B cell (primary cell): Measurements from ENCODE around the gene SPHKAP. TPM values are rescaled to one million over a fixed set of nuclear protein-coding genes. Genes with fewer than 3 reads are reported as not detected.
"Not testable (repeated sequence)": the region's sequence is repeated elsewhere in the genome, so short reads cannot be mapped to it uniquely, and the experiment has no call there.

Experiments
- ATAC-seq: fragments of 200-7000 bp; cut with Tn5 transposase; one replicate; pipeline ENCODE4 v1.10.0; 2021; ENCODE audit warnings: low read depth, mild to moderate bottlenecking, moderate number of reproducible peaks, moderate library complexity
- CTCF ChIA-PET: fragments of 350-600 bp; sonication (Branson Sonifier 250); formaldehyde crosslinking; loops from one replicate; lab custom pipeline; 2021; ENCODE audit warnings: antibody characterized with exemption, inconsistent platforms; lab: Charles Lee
- POLR2A ChIA-PET: fragments of 350-600 bp; sonication (Branson Sonifier 250); formaldehyde crosslinking; loops from one replicate; lab custom pipeline; 2021; ENCODE audit warnings: antibody characterized with exemption; lab: Charles Lee
- DNase-seq: peaks from one replicate; pipeline ENCODE4 v3.0.0; 2013
- H2AFZ ChIP-seq: 2 replicates; pipeline ENCODE4 v1.6.1; 2012; ENCODE audit warnings: mild to moderate bottlenecking, low read depth, low read length; ENCODE audit not compliant: insufficient read depth, poor library complexity, severe bottlenecking
- H3K27ac ChIP-seq, 2 donors: 1 replicate in 1 of 2; 2 replicates in 1 of 2; pipeline ENCODE4 v1.5.1; 2012 to 2013; ENCODE audit warnings: low read length in 2 of 2, mild to moderate bottlenecking in 2 of 2, moderate library complexity in 1 of 2
- H3K27me3 ChIP-seq, 4 experiments: fragments of 200-600 bp in 1 of 4; sonication (generic) in 1 of 4; replicated peaks in 1 of 4; 1 replicate in 2 of 4; 2 replicates in 2 of 4; pipeline versions ENCODE4 v1.6.1 to v1.7.0; 2013 to 2016; ENCODE audit warnings: low read length in 3 of 4, mild to moderate bottlenecking in 2 of 4, mixed read lengths in 1 of 4, moderate library complexity in 1 of 4; ENCODE audit not compliant: insufficient read depth in 4 of 4, control insufficient read depth in 3 of 4; ENCODE audit errors: control extremely low read depth in 1 of 4
- H3K36me3 ChIP-seq, 2 experiments: replicated peaks in 1 of 2; 1 replicate in 1 of 2; 2 replicates in 1 of 2; pipeline versions ENCODE4 v1.6.1 to v1.7.1; 2013; ENCODE audit warnings: low read length in 1 of 2; ENCODE audit not compliant: insufficient read depth in 2 of 2, control insufficient read depth in 1 of 2; ENCODE audit errors: control extremely low read depth in 1 of 2, extremely low read depth in 1 of 2
- H3K4me1 ChIP-seq, 2 donors: fragments of 200-600 bp in 1 of 2; sonication (generic) in 1 of 2; 1 replicate in 1 of 2; 2 replicates in 1 of 2; pipeline versions ENCODE4 v1.5.1 to v1.6.1; 2013 to 2017; ENCODE audit warnings: low read length in 2 of 2; ENCODE audit not compliant: control insufficient read depth in 2 of 2, insufficient read depth in 2 of 2
- H3K4me2 ChIP-seq: replicated peaks from 2 replicates; pipeline ENCODE3; 2012; ENCODE audit warnings: mild to moderate bottlenecking, low read depth, low read length; ENCODE audit not compliant: poor library complexity, severe bottlenecking
- H3K4me3 ChIP-seq, 5 experiments: fragments of 200-600 bp in 1 of 5; sonication (generic) in 1 of 5; 1 replicate in 3 of 5; 2 replicates in 2 of 5; pipeline versions ENCODE4 v1.5.1 to v1.7.0; 2011 to 2016; ENCODE audit warnings: low read length in 4 of 5, mild to moderate bottlenecking in 4 of 5, low read depth in 2 of 5, control low read depth in 1 of 5, moderate library complexity in 1 of 5; ENCODE audit not compliant: insufficient read depth in 1 of 5; ENCODE audit errors: control extremely low read depth in 1 of 5, extremely low read depth in 1 of 5
- H3K79me2 ChIP-seq: fragments of 200-600 bp; sonication (generic); one replicate; pipeline ENCODE4 v1.6.0; 2016; ENCODE audit warnings: low read length; ENCODE audit not compliant: control insufficient read depth, insufficient read depth
- H3K9ac ChIP-seq: fragments of 200-600 bp; sonication (generic); 2 replicates; pipeline ENCODE4 v1.6.1; 2017; ENCODE audit warnings: mild to moderate bottlenecking, low read length, moderate library complexity
- H3K9me3 ChIP-seq, 3 donors: one replicate each; pipeline versions ENCODE4 v1.6.1 to v1.7.1; 2013; ENCODE audit warnings: low read length in 2 of 3; ENCODE audit not compliant: control insufficient read depth in 2 of 3, insufficient read depth in 1 of 3; ENCODE audit errors: control extremely low read depth in 1 of 3
- H4K20me1 ChIP-seq: 2 replicates; pipeline ENCODE4 v1.6.0; 2012; ENCODE audit warnings: mild to moderate bottlenecking, low read length; ENCODE audit not compliant: insufficient read depth, control insufficient read depth, poor library complexity, severe bottlenecking
- H3K27ac Mint-ChIP-seq: one replicate; pipeline ENCODE4 v1.8.0; 2021; ENCODE audit warnings: mixed read lengths
- H3K27me3 Mint-ChIP-seq: one replicate; pipeline ENCODE4 v1.8.0; 2021; ENCODE audit warnings: mixed read lengths
- H3K4me1 Mint-ChIP-seq: one replicate; pipeline ENCODE4 v1.8.0; 2021; ENCODE audit warnings: mixed read lengths
- H3K4me3 Mint-ChIP-seq: one replicate; pipeline ENCODE4 v1.8.0; 2021; ENCODE audit warnings: mixed read lengths
- H3K9me3 Mint-ChIP-seq: one replicate; pipeline ENCODE4 v1.8.0; 2022; ENCODE audit warnings: mixed read lengths; ENCODE audit not compliant: insufficient read depth
- EZH2 ChIP-seq: IDR thresholded peaks from 2 replicates; pipeline ENCODE4 v1.6.1; 2012; ENCODE audit warnings: borderline replicate concordance, low read depth, mild to moderate bottlenecking, moderate library complexity, low read length; ENCODE audit not compliant: insufficient read depth, poor library complexity, severe bottlenecking
- WGBS: methylation state at CpG from one replicate; pipeline ENCODE4 v1.1.5; 2013; ENCODE audit warnings: missing lambda C conversion rate; ENCODE audit not compliant: insufficient coverage; 5-methylcytosine and 5-hydroxymethylcytosine counted together
- intact Hi-C: fragments of 100-400 bp; cut with micrococcal nuclease; formaldehyde crosslinking; loops from one replicate; pipeline ENCODE4 v1.10.0; 2022
- polyA plus RNA-seq: library from polyadenylated mRNA; depleted of rRNA; stranded (reverse); fragments of >200 nt; gene quantifications from 2 replicates; pipeline ENCODE4 v1.2.3, GENCODE V29; 2012
- total RNA-seq, 2 donors: library from RNA; stranded (reverse); fragments of 120-200 nt in 1 of 2; gene quantifications; 1 replicate in 1 of 2; 2 replicates in 1 of 2; pipeline versions ENCODE4 v1.2.3 to v1.2.4, GENCODE V29; 2013 to 2022
- TF ChIP-seq, protein P1 (sequence below): fragments of 200-600 bp; IDR thresholded peaks from one replicate; pipeline ENCODE4 v1.8.0; 2022; ENCODE audit warnings: antibody characterized with exemption, mild to moderate bottlenecking

SPHKAP gene
- total and polyA plus RNA-seq, 2 donors (not counting 1 experiment from before 2014, with no cell fraction given) = not detected

DNA sequence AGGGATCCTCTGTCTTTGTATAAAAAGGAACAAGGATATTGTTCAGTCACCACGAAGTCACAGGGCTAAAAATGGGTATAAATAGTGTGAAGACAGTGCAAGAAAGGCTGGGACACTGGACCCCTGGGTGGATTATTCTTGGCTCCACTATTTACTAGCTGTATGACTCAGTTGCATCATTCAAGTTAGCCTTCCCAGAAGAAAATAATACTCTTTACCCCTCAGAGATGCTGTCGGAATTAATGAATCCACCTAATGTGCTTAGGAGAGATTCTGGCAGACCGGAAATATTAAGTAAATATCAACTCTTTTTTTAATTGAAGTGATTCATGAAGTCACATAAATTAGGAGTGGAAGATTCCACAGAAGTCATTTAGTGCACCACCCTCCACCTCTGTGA is 98.9 kb downstream of the SPHKAP start:
- Histone ChIP-seq H3K27ac (no peak overlapping the region), H3K4me3 (no peak overlapping the region), H4K20me1 (no peaks in the 10 kb centered on the region), H3K79me2 (no peaks in the 10 kb centered on the region), H3K4me1 (no peaks in the 10 kb centered on the region), H3K9ac (no peak overlapping the region), H3K36me3 (no peaks in the 10 kb centered on the region), H3K27me3 (no peaks in the 10 kb centered on the region), H3K4me2 (no peak overlapping the region), H3K9me3 (peaks cover 0 to 8% (median 0%) of the 10 kb centered on the region in 3 donors), H2AFZ (no peak overlapping the region)
- Mint-ChIP-seq H3K27ac (no peak overlapping the region), H3K4me3 (no peak overlapping the region), H3K4me1 (no peaks in the 10 kb centered on the region), H3K9me3 (no peaks in the 10 kb centered on the region), H3K27me3 (no peaks in the 10 kb centered on the region)
- intact Hi-C loops = no loop called here
- POLR2A ChIA-PET = no interaction called here
- CTCF ChIA-PET = no interaction called here
- no CpG with 5 or more reads among the region's 3 CpGs for WGBS
- TF ChIP-seq, protein P1, sequence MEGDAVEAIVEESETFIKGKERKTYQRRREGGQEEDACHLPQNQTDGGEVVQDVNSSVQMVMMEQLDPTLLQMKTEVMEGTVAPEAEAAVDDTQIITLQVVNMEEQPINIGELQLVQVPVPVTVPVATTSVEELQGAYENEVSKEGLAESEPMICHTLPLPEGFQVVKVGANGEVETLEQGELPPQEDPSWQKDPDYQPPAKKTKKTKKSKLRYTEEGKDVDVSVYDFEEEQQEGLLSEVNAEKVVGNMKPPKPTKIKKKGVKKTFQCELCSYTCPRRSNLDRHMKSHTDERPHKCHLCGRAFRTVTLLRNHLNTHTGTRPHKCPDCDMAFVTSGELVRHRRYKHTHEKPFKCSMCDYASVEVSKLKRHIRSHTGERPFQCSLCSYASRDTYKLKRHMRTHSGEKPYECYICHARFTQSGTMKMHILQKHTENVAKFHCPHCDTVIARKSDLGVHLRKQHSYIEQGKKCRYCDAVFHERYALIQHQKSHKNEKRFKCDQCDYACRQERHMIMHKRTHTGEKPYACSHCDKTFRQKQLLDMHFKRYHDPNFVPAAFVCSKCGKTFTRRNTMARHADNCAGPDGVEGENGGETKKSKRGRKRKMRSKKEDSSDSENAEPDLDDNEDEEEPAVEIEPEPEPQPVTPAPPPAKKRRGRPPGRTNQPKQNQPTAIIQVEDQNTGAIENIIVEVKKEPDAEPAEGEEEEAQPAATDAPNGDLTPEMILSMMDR = no peak
- TF ChIP-seq EZH2 = no peak
- no peak for ATAC-seq
- no peak for DNase-seq

DNA sequence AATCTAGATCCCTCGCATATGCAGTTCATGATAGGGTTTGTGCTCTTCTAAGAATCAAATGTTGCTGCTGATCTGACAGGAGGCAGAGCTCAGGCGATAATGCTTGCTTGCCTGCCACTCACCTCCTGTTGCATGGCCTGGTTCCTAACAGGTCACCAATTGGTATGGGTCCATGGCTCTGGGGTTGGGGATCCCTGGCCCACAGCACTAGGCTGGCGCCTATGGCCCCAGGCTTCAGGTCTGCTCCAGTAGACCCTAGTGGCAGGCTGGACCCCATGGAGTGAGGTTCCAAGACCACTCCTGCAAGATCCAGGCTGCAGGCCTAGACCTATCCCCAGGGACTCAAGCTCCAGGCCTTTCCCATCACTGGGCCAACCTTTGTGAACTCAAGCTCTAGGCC is 102.3 kb downstream of the SPHKAP start:
- H3K4me3 Mint-ChIP-seq = no peak overlapping the region
- H3K27me3 ChIP-seq = no peaks in the 10 kb centered on the region
- H3K27ac ChIP-seq = no peak overlapping the region
- peaks cover 0 to 8% (median 0%) of the 10 kb centered on the region in 3 donors for H3K9me3 ChIP-seq
- no peaks in the 10 kb centered on the region for H3K4me1 ChIP-seq
- no peaks in the 10 kb centered on the region for H3K36me3 ChIP-seq
- no peaks in the 10 kb centered on the region for H3K27me3 Mint-ChIP-seq
- no peak overlapping the region for H2AFZ ChIP-seq
- no peaks in the 10 kb centered on the region for H3K9me3 Mint-ChIP-seq
- ChIA-PET POLR2A (no interaction called here), CTCF (no interaction called here)
- H3K27ac Mint-ChIP-seq = no peak overlapping the region
- no peaks in the 10 kb centered on the region for H3K79me2 ChIP-seq
- no peaks in the 10 kb centered on the region for H4K20me1 ChIP-seq
- DNase-seq (peak; percentile 4), ATAC-seq (no peak)
- no peak overlapping the region for H3K4me3 ChIP-seq
- 93% methylated on average over 2 of the region's 3 CpGs for WGBS
- H3K4me2 ChIP-seq = no peak overlapping the region
- H3K4me1 Mint-ChIP-seq = no peaks in the 10 kb centered on the region
- TF ChIP-seq, protein P1 = no peak
- no peak for TF ChIP-seq EZH2
- intact Hi-C loops = no loop called here
- no peak overlapping the region for H3K9ac ChIP-seq

DNA sequence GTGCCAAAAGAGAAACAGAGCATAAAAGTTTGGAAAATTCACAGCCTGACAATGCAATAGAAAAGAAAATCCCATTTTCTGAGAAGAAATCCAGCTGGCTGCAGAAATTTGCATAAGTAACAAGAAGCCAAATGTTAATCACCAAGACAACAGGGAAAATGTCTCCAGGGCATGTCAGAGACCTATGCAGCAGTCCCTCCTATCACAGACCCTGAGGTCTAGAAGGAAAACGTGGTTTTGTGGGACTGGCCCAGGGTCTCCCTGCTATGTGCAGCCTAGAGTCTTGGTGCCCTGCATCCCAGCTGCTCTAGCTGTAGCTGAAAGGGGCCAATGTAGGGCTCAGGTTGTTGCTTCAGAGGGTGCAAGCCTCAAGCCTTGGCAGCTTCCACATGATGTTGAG is 104.8 kb downstream of the SPHKAP start:
- H4K20me1 ChIP-seq, H2AFZ ChIP-seq, H3K4me3 ChIP-seq, H3K9me3 Mint-ChIP-seq, ATAC-seq, H3K4me1 ChIP-seq, H3K27ac ChIP-seq, DNase-seq, POLR2A ChIA-PET, H3K4me2 ChIP-seq, intact Hi-C loops, CTCF ChIA-PET, H3K27ac Mint-ChIP-seq, H3K4me3 Mint-ChIP-seq, H3K9me3 ChIP-seq, H3K27me3 ChIP-seq, H3K4me1 Mint-ChIP-seq, H3K9ac ChIP-seq, H3K79me2 ChIP-seq, H3K27me3 Mint-ChIP-seq, H3K36me3 ChIP-seq: not testable (repeated sequence)
- 70% methylated on average over 1 of the region's 1 CpG for whole genome bisulfite sequencing
